ENCODE results near the gene UBE2M. TPM values are rescaled to one million over a fixed set of nuclear protein-coding genes. Genes with fewer than 3 reads are reported as not detected.

The UBE2M gene
- total RNA-seq, 1 experiment from 2014 or later = 158 TPM

GRCh38 chr19:58554494-58555368, 3.7 kb downstream of the UBE2M start, which contains the start of gene CHMP2A:
Gene CHMP2A, minus strand, starts transcription at chr19:58555105. Its CDS starts 893 bp downstream, at chr19:58554212.
- H3K36me3 Mint-ChIP-seq (ENCODE audit: insufficient read depth, unreplicated experiment) = peaks cover 88% of the 10 kb centered on the region
- peak within 1 kb of the TSS; percentile 98 for H3K4me3 Mint-ChIP-seq (ENCODE audit: unreplicated experiment)
- peak; percentile 97 for DNase-seq (ENCODE audit: unreplicated experiment)
- H3K27ac Mint-ChIP-seq (ENCODE audit: low read depth, unreplicated experiment) = peak within 1 kb of the TSS; percentile 99
- peaks cover 36% of the 10 kb centered on the region for H3K4me1 Mint-ChIP-seq (ENCODE audit: insufficient read depth, unreplicated experiment)
- ChIA-PET POLR2A (interaction anchor here (0.6 to 5.4 kb wide), 11 partner anchors 10 to 79 kb away, joined by 3 to 166 read pairs (median 6); partner anchors contain the start of genes MZF1, TRIM28 and ZBTB45), CTCF (interaction anchor here (0.7 to 3.0 kb wide), 4 partner anchors 9 to 35 kb away, joined by 3 to 43 read pairs (median 5); partner anchors contain the start of genes TRIM28 and ZBTB45)
- no peaks in the 10 kb centered on the region for H3K27me3 Mint-ChIP-seq (ENCODE audit: insufficient read depth, unreplicated experiment)
- no peaks in the 10 kb centered on the region for H3K9me3 Mint-ChIP-seq (ENCODE audit: unreplicated experiment)
- intact Hi-C loops (cut with micrococcal nuclease) = loop anchor here (2.0 kb wide), 1 partner anchor 36 kb away; the partner anchor contains the start of gene ZBTB45
- no peak for TF ChIP-seq CTCF (IDR thresholded peaks at IDR 0.05; ENCODE audit: unreplicated experiment)
- BruUV-seq (replicated peaks) = TSS peak; percentile 9

GRCh38 chr19:58553799-58554493, 4.5 kb downstream of the UBE2M start:
- ChIA-PET POLR2A (interaction anchor here (0.6 to 5.4 kb wide), 10 partner anchors 9 to 78 kb away, joined by 3 to 166 read pairs (median 6); partner anchors contain the start of genes MZF1, TRIM28 and ZBTB45), CTCF (interaction anchor here (1.6 to 3.0 kb wide), 2 partner anchors 8 to 35 kb away, joined by 6 to 43 read pairs; partner anchors contain the start of gene ZBTB45)
- Mint-ChIP-seq H3K27ac (ENCODE audit: low read depth, unreplicated experiment) (peak overlapping the region; percentile 99), H3K9me3 (ENCODE audit: unreplicated experiment) (no peaks in the 10 kb centered on the region), H3K36me3 (ENCODE audit: insufficient read depth, unreplicated experiment) (peaks cover 89% of the 10 kb centered on the region), H3K27me3 (ENCODE audit: insufficient read depth, unreplicated experiment) (no peaks in the 10 kb centered on the region), H3K4me1 (ENCODE audit: insufficient read depth, unreplicated experiment) (peaks cover 36% of the 10 kb centered on the region), H3K4me3 (ENCODE audit: unreplicated experiment) (peak overlapping the region; percentile 98)
- no peak for TF ChIP-seq CTCF (IDR thresholded peaks at IDR 0.05; ENCODE audit: unreplicated experiment)
- no TSS peak for BruUV-seq (replicated peaks)
- DNase-seq (ENCODE audit: unreplicated experiment) = no peak
- intact Hi-C loops (cut with micrococcal nuclease) = loop anchor here (2.0 kb wide), 1 partner anchor 35 kb away; the partner anchor contains the start of gene ZBTB45

GRCh38 chr19:58552655-58553054, 5.8 kb downstream of the UBE2M start:
- no peaks in the 10 kb centered on the region for H3K27me3 Mint-ChIP-seq (ENCODE audit: insufficient read depth, unreplicated experiment)
- no peak for DNase-seq (ENCODE audit: unreplicated experiment)
- BruUV-seq (replicated peaks) = no TSS peak
- ChIA-PET CTCF (interaction anchor here (0.6 to 1.7 kb wide), 2 partner anchors 23 to 32 kb away, joined by 4 to 7 read pairs; no protein-coding TSS in a partner anchor), POLR2A (interaction anchor here (1.0 to 5.4 kb wide), 5 partner anchors 8 to 53 kb away, joined by 3 to 166 read pairs (median 16); partner anchors contain the start of genes TRIM28 and ZBTB45)
- peaks cover 36% of the 10 kb centered on the region for H3K4me1 Mint-ChIP-seq (ENCODE audit: insufficient read depth, unreplicated experiment)
- intact Hi-C loops (cut with micrococcal nuclease) = no loop called here
- peaks cover 90% of the 10 kb centered on the region for H3K36me3 Mint-ChIP-seq (ENCODE audit: insufficient read depth, unreplicated experiment)
- H3K4me3 Mint-ChIP-seq (ENCODE audit: unreplicated experiment) = peak overlapping the region; percentile 22
- no peak overlapping the region for H3K27ac Mint-ChIP-seq (ENCODE audit: low read depth, unreplicated experiment)
- no peaks in the 10 kb centered on the region for H3K9me3 Mint-ChIP-seq (ENCODE audit: unreplicated experiment)
- no peak for TF ChIP-seq CTCF (IDR thresholded peaks at IDR 0.05; ENCODE audit: unreplicated experiment)
